Stimulated activated memory B cell treated with anti-CD40 and anti-IgM and Interleukin-4, amounts not matched to agents 10 μg/mL and 1 μg/mL and 100 μg/mL, for 72 hours (primary cell): Measurements from ENCODE around the gene OPRM1.
"Not testable (repeated sequence)": the region's sequence is repeated elsewhere in the genome, so short reads cannot be mapped to it uniquely, and the experiment has no call there.

ENCODE experiments used
- ATAC-seq: fragments of 150-1000 bp; cut with Tn5 transposase; 2 replicates; pipeline ENCODE4 v1.10.0; 2021
- H3K27ac Mint-ChIP-seq: one replicate; pipeline ENCODE4 v1.8.0; 2022; ENCODE audit warnings: mild to moderate bottlenecking, mixed read lengths
- H3K27me3 Mint-ChIP-seq: one replicate; pipeline ENCODE4 v1.8.0; 2022; ENCODE audit warnings: mixed read lengths
- H3K36me3 Mint-ChIP-seq: one replicate; pipeline ENCODE4 v1.8.0; 2022; ENCODE audit warnings: mixed read lengths
- H3K4me1 Mint-ChIP-seq: one replicate; pipeline ENCODE4 v1.8.0; 2022; ENCODE audit warnings: mixed read lengths
- H3K4me3 Mint-ChIP-seq: one replicate; pipeline ENCODE4 v1.8.0; 2022; ENCODE audit warnings: mild to moderate bottlenecking, moderate library complexity, mixed read lengths
- H3K9me3 Mint-ChIP-seq: one replicate; pipeline ENCODE4 v1.8.0; 2022; ENCODE audit warnings: mixed read lengths

Gene OPRM1

DNA sequence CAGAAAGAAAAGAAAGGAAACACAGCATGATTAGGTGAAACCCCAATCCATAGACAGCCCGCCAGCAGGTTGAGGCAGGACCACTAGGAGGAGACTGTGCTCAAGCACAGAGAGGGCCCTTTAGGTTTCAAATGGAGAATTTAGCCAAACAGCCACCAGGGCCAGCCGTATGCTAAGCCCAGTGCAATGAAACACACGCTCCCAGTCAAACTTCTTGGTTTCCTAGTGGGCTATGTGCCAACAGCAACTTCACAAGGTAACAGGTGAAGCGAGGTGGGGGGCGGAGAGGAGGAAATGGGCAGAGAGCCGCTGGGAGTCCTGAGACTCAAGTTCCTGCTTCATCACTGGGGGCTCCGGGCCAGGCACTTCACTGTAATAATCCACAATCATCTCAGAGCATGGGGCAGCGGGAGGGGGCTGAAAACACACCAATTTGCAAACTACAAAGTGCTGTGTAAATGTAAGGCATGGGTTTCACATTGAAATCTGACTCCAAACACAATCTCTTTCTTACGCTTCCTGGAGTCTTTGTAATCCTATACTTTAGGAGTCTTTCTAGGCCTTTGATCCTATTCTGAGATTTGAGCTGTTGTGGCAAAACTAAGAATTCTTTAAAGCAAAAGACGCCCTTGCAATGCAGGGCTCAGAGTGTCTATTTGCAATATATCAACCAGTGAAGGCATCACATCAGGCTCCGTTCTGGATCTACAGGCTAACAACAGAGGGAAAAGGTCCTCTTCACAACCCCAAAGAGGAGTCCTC lies 117.3 kb downstream of the OPRM1 start:
- peaks cover 9% of the 10 kb centered on the region for H3K27me3 Mint-ChIP-seq
- H3K27ac Mint-ChIP-seq: peak overlapping the region; percentile 43
- peaks cover 26% of the 10 kb centered on the region for H3K4me1 Mint-ChIP-seq
- no peak overlapping the region for H3K4me3 Mint-ChIP-seq
- ATAC-seq: peak; percentile 85
- H3K9me3 Mint-ChIP-seq: no peaks in the 10 kb centered on the region
- no peaks in the 10 kb centered on the region for H3K36me3 Mint-ChIP-seq

- Mint-ChIP-seq H3K27me3 (peaks cover 3% of the 10 kb centered on the region), H3K36me3 (no peaks in the 10 kb centered on the region), H3K4me1 (peaks cover 26% of the 10 kb centered on the region), H3K9me3 (no peaks in the 10 kb centered on the region), H3K4me3 (no peak overlapping the region), H3K27ac (peak overlapping the region; percentile 43)
- ATAC-seq: peak; percentile 44
These were observed 118.0 kb downstream of the OPRM1 start for GRCh38 chr6:154157082-154157481.

- peaks cover 26% of the 10 kb centered on the region for H3K4me1 Mint-ChIP-seq
- H3K4me3 Mint-ChIP-seq: no peak overlapping the region
- H3K27ac Mint-ChIP-seq: peak overlapping the region; percentile 43
- no peaks in the 10 kb centered on the region for H3K9me3 Mint-ChIP-seq
- H3K36me3 Mint-ChIP-seq: no peaks in the 10 kb centered on the region
- H3K27me3 Mint-ChIP-seq: no peaks in the 10 kb centered on the region
- no peak for ATAC-seq
These were observed 118.7 kb downstream of the OPRM1 start for GRCh38 chr6:154157706-154158105.

- H3K9me3 Mint-ChIP-seq: no peaks in the 10 kb centered on the region
- no peak overlapping the region for H3K27ac Mint-ChIP-seq
These were observed 120.1 kb downstream of the OPRM1 start for GRCh38 chr6:154159126-154159525.

GRCh38 chr6:154161689-154162088 lies 122.6 kb downstream of the OPRM1 start:
- no peaks in the 10 kb centered on the region for H3K36me3 Mint-ChIP-seq
- no peak overlapping the region for H3K4me3 Mint-ChIP-seq
- H3K27ac Mint-ChIP-seq: no peak overlapping the region
- H3K4me1 Mint-ChIP-seq: peaks cover 15% of the 10 kb centered on the region
- no peaks in the 10 kb centered on the region for H3K9me3 Mint-ChIP-seq
- peak; percentile 58 for ATAC-seq
- no peaks in the 10 kb centered on the region for H3K27me3 Mint-ChIP-seq

More at GRCh38 chr6:154159126-154159525, 120.1 kb downstream of the OPRM1 start:
- no peak for ATAC-seq
- Mint-ChIP-seq H3K36me3 (no peaks in the 10 kb centered on the region), H3K27me3 (no peaks in the 10 kb centered on the region), H3K4me3 (no peak overlapping the region), H3K4me1 (peaks cover 26% of the 10 kb centered on the region)

GRCh38 chr6:154164397-154164796 lies 125.4 kb downstream of the OPRM1 start:
- Mint-ChIP-seq H3K36me3 (no peaks in the 10 kb centered on the region), H3K27me3 (no peaks in the 10 kb centered on the region), H3K4me1 (no peaks in the 10 kb centered on the region), H3K9me3 (no peaks in the 10 kb centered on the region), H3K27ac (no peak overlapping the region), H3K4me3 (no peak overlapping the region)
- ATAC-seq: no peak

- H3K27me3 Mint-ChIP-seq: no peaks in the 10 kb centered on the region
- H3K36me3 Mint-ChIP-seq: no peaks in the 10 kb centered on the region
- no peaks in the 10 kb centered on the region for H3K4me1 Mint-ChIP-seq
- H3K27ac Mint-ChIP-seq: no peak overlapping the region
- H3K9me3 Mint-ChIP-seq: no peaks in the 10 kb centered on the region
- H3K4me3 Mint-ChIP-seq: no peak overlapping the region
- ATAC-seq: no peak
These were observed 126.4 kb downstream of the OPRM1 start for GRCh38 chr6:154165478-154165877.

- H3K4me3 Mint-ChIP-seq: no peak overlapping the region
- H3K9me3 Mint-ChIP-seq: no peaks in the 10 kb centered on the region
- H3K4me1 Mint-ChIP-seq: no peaks in the 10 kb centered on the region
- ATAC-seq: no peak
- no peak overlapping the region for H3K27ac Mint-ChIP-seq
- no peaks in the 10 kb centered on the region for H3K36me3 Mint-ChIP-seq
- no peaks in the 10 kb centered on the region for H3K27me3 Mint-ChIP-seq
These were observed 127.1 kb downstream of the OPRM1 start for GRCh38 chr6:154166140-154166539.

DNA sequence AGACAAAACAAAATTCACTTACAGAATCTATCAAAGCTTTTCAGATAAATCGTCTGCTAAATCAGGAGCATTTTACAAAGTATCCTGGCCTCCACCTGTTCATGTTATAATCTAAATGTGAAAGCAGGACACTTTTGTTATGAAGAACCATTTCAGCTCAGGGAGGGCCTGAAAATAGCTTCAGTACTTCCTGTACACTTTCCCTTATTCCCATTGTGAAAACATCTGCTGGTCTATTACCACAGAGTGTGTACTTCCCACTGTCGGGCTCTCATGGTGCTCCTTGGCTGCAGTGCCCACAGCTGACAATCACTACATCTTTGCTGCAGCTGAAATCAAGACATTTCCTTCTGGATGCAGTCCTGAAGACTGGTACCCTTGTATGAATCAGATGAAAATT lies 128.1 kb downstream of the OPRM1 start:
- no peaks in the 10 kb centered on the region for H3K9me3 Mint-ChIP-seq
- no peaks in the 10 kb centered on the region for H3K27me3 Mint-ChIP-seq
- no peak overlapping the region for H3K27ac Mint-ChIP-seq
- no peaks in the 10 kb centered on the region for H3K4me1 Mint-ChIP-seq
- no peaks in the 10 kb centered on the region for H3K36me3 Mint-ChIP-seq
- ATAC-seq: no peak
- no peak overlapping the region for H3K4me3 Mint-ChIP-seq

- Mint-ChIP-seq H3K9me3 (peaks cover 7% of the 10 kb centered on the region), H3K36me3 (no peaks in the 10 kb centered on the region), H3K4me3 (no peak overlapping the region), H3K27me3 (no peaks in the 10 kb centered on the region), H3K27ac (no peak overlapping the region), H3K4me1 (no peaks in the 10 kb centered on the region)
- no peak for ATAC-seq
These were observed 130.3 kb downstream of the OPRM1 start for GRCh38 chr6:154169193-154169847.

- no peaks in the 10 kb centered on the region for H3K36me3 Mint-ChIP-seq
These were observed 131.1 kb downstream of the OPRM1 start for GRCh38 chr6:154170106-154170505.

DNA sequence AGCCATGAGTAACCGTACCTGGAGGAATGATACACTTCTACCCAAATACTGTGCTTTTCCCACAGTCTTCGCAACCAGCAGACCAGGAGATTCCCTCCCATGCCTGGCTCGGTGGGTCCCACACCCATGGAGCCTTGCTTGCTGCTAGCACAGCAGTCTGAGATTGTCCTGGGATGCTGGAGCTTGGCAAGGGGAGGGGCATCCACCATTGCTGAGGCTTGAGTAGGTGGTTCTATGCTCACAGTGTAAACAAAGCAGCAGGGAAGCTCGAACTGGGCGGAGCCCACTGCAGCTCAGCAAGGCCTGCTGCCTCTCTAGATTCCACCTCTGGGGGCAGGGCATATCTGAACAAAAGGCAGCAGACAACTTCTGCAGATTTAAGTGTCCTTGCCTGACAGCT lies 133.4 kb downstream of the OPRM1 start:
- H3K27ac Mint-ChIP-seq, H3K4me1 Mint-ChIP-seq, H3K27me3 Mint-ChIP-seq, H3K36me3 Mint-ChIP-seq, H3K4me3 Mint-ChIP-seq, ATAC-seq: not testable (repeated sequence)
- peaks cover 12% of the 10 kb centered on the region for H3K9me3 Mint-ChIP-seq

More at GRCh38 chr6:154170106-154170505, 131.1 kb downstream of the OPRM1 start:
- Mint-ChIP-seq H3K27ac (no peak overlapping the region), H3K4me3 (no peak overlapping the region), H3K9me3 (peaks cover 8% of the 10 kb centered on the region), H3K4me1 (no peaks in the 10 kb centered on the region), H3K27me3 (no peaks in the 10 kb centered on the region)
- no peak for ATAC-seq

DNA sequence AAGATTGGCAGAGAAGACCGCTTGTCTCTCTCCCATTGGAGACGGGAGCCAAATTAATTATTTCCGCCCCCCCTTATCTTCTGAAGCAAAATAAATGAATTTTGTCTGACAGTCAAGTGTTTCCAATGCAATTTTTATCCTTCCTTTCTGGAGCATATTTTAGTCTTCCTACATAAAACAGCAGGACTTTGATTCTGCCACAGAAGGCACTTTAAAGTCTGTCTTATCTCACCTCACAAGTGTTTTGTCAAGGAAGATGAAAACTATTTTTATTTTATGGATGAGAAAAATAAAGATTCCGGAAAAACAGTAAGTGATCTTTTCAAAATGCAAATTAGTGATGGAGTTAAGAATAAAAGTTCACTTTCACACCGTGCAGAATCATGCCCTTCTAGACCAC lies 140.4 kb downstream of the OPRM1 start:
- ATAC-seq: no peak
- no peaks in the 10 kb centered on the region for H3K4me1 Mint-ChIP-seq
- no peak overlapping the region for H3K27ac Mint-ChIP-seq
- H3K4me3 Mint-ChIP-seq: no peak overlapping the region
- no peaks in the 10 kb centered on the region for H3K27me3 Mint-ChIP-seq
- no peaks in the 10 kb centered on the region for H3K36me3 Mint-ChIP-seq
- H3K9me3 Mint-ChIP-seq: peaks cover 7% of the 10 kb centered on the region

GRCh38 chr6:154187203-154187602 lies 148.2 kb downstream of the OPRM1 start:
- H3K9me3 Mint-ChIP-seq: peaks cover 3% of the 10 kb centered on the region
- H3K4me3 Mint-ChIP-seq: no peak overlapping the region
- H3K27ac Mint-ChIP-seq: no peak overlapping the region
- no peaks in the 10 kb centered on the region for H3K27me3 Mint-ChIP-seq
- no peaks in the 10 kb centered on the region for H3K36me3 Mint-ChIP-seq
- no peaks in the 10 kb centered on the region for H3K4me1 Mint-ChIP-seq
- no peak for ATAC-seq

DNA sequence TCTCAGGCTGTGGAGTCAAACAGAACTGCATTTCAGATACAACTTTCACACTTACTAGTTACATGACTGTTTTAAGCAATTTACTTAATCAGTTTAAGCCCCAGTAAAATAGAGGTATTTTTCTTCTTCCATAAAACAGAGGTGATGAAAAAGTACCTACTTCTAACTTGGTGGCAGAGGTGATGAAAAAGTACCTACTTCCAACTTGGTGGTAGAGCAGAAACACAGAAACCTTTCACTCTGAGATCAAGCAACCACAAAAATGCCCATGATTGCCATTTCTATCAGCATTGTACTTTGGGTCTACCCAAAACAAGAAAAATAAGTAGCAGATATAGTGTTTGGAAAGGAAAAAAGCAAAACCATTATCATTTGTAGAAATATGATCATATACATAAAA lies 148.7 kb downstream of the OPRM1 start:
- Mint-ChIP-seq H3K9me3 (peaks cover under 1% of the 10 kb centered on the region), H3K27ac (no peak overlapping the region), H3K4me3 (no peak overlapping the region), H3K4me1 (no peaks in the 10 kb centered on the region), H3K36me3 (no peaks in the 10 kb centered on the region), H3K27me3 (no peaks in the 10 kb centered on the region)
- ATAC-seq: no peak

DNA sequence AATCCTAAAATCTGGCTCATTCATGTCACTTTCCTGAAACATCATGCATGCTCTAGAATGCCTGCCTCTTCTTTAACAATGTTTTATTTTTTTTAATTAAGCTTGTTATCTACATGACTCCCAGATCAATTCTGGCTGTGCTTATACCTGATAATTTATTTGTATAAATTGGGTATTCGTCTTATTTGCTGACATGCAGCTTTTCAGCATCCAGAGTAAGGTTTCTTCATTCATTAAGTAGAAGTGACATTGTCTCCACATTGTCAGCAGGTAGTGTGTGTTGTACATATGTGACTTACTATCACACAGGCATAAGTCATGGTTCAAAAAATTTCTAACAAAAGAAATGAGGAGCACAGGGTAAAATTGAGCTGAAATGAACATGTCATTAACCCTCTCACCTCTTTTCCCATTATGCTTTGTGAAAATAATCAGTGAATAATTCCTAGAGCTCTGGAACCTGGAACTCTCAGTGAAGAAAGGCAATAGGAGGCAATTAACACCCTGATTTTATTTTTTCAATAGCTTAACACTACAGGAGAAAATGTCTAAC lies 157.4 kb downstream of the OPRM1 start:
- H3K27ac Mint-ChIP-seq: no peak overlapping the region
- ATAC-seq: no peak
- H3K4me1 Mint-ChIP-seq: no peaks in the 10 kb centered on the region
- no peaks in the 10 kb centered on the region for H3K27me3 Mint-ChIP-seq
- H3K9me3 Mint-ChIP-seq: no peaks in the 10 kb centered on the region
- no peak overlapping the region for H3K4me3 Mint-ChIP-seq
- no peaks in the 10 kb centered on the region for H3K36me3 Mint-ChIP-seq
